LNCaP clone FGC (cell line): ENCODE results near the gene SBF2.

Source experiments
- DNase-seq: peaks from one replicate; pipeline ENCODE4 v3.0.0-alpha.2; 2011; ENCODE audit warnings: low read depth
- H3K4me3 ChIP-seq: 2 replicates; pipeline ENCODE4 v1.5.1; 2011; ENCODE audit warnings: mild to moderate bottlenecking, low read depth, low read length, control low read depth
- CTCF ChIP-seq: IDR thresholded peaks from 2 replicates; pipeline ENCODE4 v1.5.1; 2012; ENCODE audit warnings: mild to moderate bottlenecking; ENCODE audit not compliant: control insufficient read depth, insufficient read depth; ENCODE audit errors: extremely low read depth

Gene SBF2

GRCh38 chr11:9861860-9862725, 431.9 kb downstream of the SBF2 start:
- DNase-seq: no peak
- no peak overlapping the region for H3K4me3 ChIP-seq
- peak; percentile 77 for TF ChIP-seq CTCF

GRCh38 chr11:9859554-9860305, 434.3 kb downstream of the SBF2 start:
- TF ChIP-seq CTCF: no peak
- no peak overlapping the region for H3K4me3 ChIP-seq
- DNase-seq: no peak

GRCh38 chr11:9858822-9859221, 435.2 kb downstream of the SBF2 start:
- no peak for TF ChIP-seq CTCF
- H3K4me3 ChIP-seq: no peak overlapping the region
- DNase-seq: no peak

- no peak for TF ChIP-seq CTCF
- DNase-seq: no peak
- no peak overlapping the region for H3K4me3 ChIP-seq
These were observed 435.8 kb downstream of the SBF2 start for GRCh38 chr11:9858218-9858617.

- TF ChIP-seq CTCF: no peak
- H3K4me3 ChIP-seq: no peak overlapping the region
- DNase-seq: no peak
These were observed 438.3 kb downstream of the SBF2 start for GRCh38 chr11:9855579-9856287.

- no peak for DNase-seq
- no peak for TF ChIP-seq CTCF
- no peak overlapping the region for H3K4me3 ChIP-seq
These were observed 440.0 kb downstream of the SBF2 start for GRCh38 chr11:9853929-9854552.
